Thyroid gland (tissue), 4 donors: ENCODE measurements around the gene EML2.

Experiments
- POLR2A ChIP-seq, 2 donors: fragments of 450-650 bp; IDR thresholded peaks; one replicate each; pipeline ENCODE4 v1.6.1; 2017; ENCODE audit warnings: antibody characterized with exemption in 2 of 2, mild to moderate bottlenecking in 2 of 2, moderate library complexity in 1 of 2
- TF ChIP-seq, protein P1 (sequence below), 6 experiments: fragments of 200-600 bp in 3 of 6; fragments of 450-650 bp in 3 of 6; sonication (generic) in 3 of 6; IDR thresholded peaks; one replicate each; pipeline ENCODE4 v1.5.1; 2016 to 2019; ENCODE audit warnings: antibody characterized with exemption in 6 of 6, mild to moderate bottlenecking in 2 of 6, inconsistent platforms in 1 of 6, moderate library complexity in 1 of 6

DNA sequence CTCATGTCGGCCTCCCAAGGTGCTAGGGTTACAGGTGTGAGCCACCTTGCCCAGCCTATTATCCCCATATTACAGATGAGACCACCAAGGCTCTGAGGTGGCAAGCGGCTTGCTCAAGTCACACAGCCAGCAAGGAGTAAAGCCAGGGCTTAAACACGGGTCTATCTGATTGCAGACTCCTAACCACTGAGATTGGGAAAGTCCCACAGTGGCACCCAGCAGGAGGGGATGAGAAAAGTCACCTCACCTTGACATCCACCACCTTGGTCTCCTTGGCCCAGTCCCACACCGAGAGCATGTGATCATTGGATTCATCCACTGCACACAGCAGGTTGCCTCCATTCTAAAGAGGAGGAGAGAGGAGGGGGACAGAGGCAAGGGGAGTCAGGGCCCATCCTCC is 9.5 kb downstream of the EML2 start:
- TF ChIP-seq, protein P1, sequence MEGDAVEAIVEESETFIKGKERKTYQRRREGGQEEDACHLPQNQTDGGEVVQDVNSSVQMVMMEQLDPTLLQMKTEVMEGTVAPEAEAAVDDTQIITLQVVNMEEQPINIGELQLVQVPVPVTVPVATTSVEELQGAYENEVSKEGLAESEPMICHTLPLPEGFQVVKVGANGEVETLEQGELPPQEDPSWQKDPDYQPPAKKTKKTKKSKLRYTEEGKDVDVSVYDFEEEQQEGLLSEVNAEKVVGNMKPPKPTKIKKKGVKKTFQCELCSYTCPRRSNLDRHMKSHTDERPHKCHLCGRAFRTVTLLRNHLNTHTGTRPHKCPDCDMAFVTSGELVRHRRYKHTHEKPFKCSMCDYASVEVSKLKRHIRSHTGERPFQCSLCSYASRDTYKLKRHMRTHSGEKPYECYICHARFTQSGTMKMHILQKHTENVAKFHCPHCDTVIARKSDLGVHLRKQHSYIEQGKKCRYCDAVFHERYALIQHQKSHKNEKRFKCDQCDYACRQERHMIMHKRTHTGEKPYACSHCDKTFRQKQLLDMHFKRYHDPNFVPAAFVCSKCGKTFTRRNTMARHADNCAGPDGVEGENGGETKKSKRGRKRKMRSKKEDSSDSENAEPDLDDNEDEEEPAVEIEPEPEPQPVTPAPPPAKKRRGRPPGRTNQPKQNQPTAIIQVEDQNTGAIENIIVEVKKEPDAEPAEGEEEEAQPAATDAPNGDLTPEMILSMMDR (IDR thresholded peaks at IDR 0.05) = no peak
- no peak for TF ChIP-seq POLR2A (IDR thresholded peaks at IDR 0.05)
